ENCODE results near the gene SPHK2.
A peak's percentile ranks its signal among the peaks of the same experiment; 100 is the strongest.

The SPHK2 gene

DNA sequence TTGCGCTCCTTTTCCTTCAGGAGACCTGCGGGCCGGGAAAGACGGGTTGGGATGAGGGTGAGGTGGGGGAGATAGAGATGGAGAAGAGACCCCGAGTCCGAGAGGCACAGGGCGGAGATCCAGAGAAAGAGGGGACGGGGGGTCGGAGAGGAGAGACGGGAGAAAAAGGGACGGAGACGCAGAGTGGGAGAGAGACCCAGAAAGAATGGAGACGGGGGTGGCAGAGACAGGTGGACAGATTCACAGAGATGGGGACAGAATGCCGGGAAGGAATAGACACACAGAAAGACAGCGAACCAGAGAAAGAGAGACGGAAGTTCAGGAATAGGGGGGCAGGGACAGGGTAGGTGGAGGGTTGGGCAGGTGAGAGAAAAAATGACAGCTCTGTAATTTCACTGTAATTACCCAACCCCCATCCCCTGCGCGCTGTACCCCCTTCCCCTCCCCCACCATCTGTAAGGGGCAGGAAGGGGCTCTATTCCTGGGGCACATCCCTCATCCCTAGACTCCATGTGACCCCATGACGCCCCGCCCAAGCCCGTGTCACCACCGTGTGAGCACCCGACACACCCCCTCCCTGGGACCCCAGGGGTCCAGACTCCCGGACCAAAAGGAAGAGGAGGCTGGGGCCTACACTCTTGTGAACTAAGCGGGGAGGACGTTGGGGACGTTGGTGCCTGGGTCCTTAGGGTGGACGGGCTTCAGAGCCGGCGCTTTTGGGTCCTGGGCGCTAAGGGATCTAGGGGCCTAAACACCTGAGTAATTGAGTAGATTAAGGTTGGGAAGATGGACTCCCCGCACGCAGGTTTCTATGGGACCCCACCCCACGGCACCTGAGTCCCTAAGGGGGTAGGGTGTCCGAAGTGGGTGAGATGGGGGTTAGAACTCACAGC, 16.9 kb downstream of the SPHK2 start (continued):
- TF ChIP-seq ZBTB8A (tag by site-specific recombination; IDR thresholded peaks at IDR 0.05), result peak; percentile 58; the same call in 1 of the 2 replicates
- TF ChIP-seq ZNF514 (tag by site-specific recombination; IDR thresholded peaks at IDR 0.05), result no peak
- 0 out of 2 replicates have a peak, but pooled peaks have one; percentile 15 for TF ChIP-seq YY2 (tag by site-specific recombination; IDR thresholded peaks at IDR 0.05)
- TF ChIP-seq ZNF423 (tag by site-specific recombination; IDR thresholded peaks at IDR 0.05), result no peak; the same call in 1 of the 2 replicates
- TF ChIP-seq ZNF366 (tag by site-specific recombination; conservative IDR thresholded peaks at IDR 0.05), result peak; percentile 75
- TF ChIP-seq BCL11A (tag by site-specific recombination; IDR thresholded peaks at IDR 0.05; ENCODE audit: low read depth), result no peak
- TF ChIP-seq ZNF112 (tag by site-specific recombination; IDR thresholded peaks at IDR 0.05), result no peak
- TF ChIP-seq ZNF660 (tag by site-specific recombination; IDR thresholded peaks at IDR 0.05), result no peak
- TF ChIP-seq ZNF791 (tag by site-specific recombination; IDR thresholded peaks at IDR 0.05), result no peak
- no peak for TF ChIP-seq ZNF223 (tag by site-specific recombination; IDR thresholded peaks at IDR 0.05)
- no peak for TF ChIP-seq HOXC10 (CRISPR knock-in tag; IDR thresholded peaks at IDR 0.05)
- no peak for TF ChIP-seq MZF1 (tag by site-specific recombination; IDR thresholded peaks at IDR 0.05; ENCODE audit: borderline replicate concordance)
- TF ChIP-seq, protein P1, sequence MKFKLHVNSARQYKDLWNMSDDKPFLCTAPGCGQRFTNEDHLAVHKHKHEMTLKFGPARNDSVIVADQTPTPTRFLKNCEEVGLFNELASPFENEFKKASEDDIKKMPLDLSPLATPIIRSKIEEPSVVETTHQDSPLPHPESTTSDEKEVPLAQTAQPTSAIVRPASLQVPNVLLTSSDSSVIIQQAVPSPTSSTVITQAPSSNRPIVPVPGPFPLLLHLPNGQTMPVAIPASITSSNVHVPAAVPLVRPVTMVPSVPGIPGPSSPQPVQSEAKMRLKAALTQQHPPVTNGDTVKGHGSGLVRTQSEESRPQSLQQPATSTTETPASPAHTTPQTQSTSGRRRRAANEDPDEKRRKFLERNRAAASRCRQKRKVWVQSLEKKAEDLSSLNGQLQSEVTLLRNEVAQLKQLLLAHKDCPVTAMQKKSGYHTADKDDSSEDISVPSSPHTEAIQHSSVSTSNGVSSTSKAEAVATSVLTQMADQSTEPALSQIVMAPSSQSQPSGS (tag by site-specific recombination; IDR thresholded peaks at IDR 0.05; ENCODE audit: low read depth), result no peak
- TF ChIP-seq ZSCAN16 (tag by site-specific recombination; IDR thresholded peaks at IDR 0.05), result no peak
- TF ChIP-seq ZNF138 (tag by site-specific recombination; IDR thresholded peaks at IDR 0.05; ENCODE audit: borderline replicate concordance), result no peak
- TF ChIP-seq, protein P2, sequence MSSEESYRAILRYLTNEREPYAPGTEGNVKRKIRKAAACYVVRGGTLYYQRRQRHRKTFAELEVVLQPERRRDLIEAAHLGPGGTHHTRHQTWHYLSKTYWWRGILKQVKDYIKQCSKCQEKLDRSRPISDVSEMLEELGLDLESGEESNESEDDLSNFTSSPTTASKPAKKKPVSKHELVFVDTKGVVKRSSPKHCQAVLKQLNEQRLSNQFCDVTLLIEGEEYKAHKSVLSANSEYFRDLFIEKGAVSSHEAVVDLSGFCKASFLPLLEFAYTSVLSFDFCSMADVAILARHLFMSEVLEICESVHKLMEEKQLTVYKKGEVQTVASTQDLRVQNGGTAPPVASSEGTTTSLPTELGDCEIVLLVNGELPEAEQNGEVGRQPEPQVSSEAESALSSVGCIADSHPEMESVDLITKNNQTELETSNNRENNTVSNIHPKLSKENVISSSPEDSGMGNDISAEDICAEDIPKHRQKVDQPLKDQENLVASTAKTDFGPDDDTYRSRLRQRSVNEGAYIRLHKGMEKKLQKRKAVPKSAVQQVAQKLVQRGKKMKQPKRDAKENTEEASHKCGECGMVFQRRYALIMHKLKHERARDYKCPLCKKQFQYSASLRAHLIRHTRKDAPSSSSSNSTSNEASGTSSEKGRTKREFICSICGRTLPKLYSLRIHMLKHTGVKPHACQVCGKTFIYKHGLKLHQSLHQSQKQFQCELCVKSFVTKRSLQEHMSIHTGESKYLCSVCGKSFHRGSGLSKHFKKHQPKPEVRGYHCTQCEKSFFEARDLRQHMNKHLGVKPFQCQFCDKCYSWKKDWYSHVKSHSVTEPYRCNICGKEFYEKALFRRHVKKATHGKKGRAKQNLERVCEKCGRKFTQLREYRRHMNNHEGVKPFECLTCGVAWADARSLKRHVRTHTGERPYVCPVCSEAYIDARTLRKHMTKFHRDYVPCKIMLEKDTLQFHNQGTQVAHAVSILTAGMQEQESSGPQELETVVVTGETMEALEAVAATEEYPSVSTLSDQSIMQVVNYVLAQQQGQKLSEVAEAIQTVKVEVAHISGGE (tag by site-specific recombination; conservative IDR thresholded peaks at IDR 0.05; ENCODE audit: low read depth), result peak; percentile 45
- TF ChIP-seq, protein P3, sequence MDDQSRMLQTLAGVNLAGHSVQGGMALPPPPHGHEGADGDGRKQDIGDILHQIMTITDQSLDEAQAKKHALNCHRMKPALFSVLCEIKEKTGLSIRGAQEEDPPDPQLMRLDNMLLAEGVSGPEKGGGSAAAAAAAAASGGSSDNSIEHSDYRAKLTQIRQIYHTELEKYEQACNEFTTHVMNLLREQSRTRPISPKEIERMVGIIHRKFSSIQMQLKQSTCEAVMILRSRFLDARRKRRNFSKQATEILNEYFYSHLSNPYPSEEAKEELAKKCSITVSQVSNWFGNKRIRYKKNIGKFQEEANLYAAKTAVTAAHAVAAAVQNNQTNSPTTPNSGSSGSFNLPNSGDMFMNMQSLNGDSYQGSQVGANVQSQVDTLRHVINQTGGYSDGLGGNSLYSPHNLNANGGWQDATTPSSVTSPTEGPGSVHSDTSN (CRISPR knock-in tag; IDR thresholded peaks at IDR 0.05), result no peak
- TF ChIP-seq KLF1 (tag by site-specific recombination; IDR thresholded peaks at IDR 0.05), result no peak; the same call in 1 of the 2 replicates
- no peak for TF ChIP-seq ZFP41 (tag by site-specific recombination; IDR thresholded peaks at IDR 0.05; ENCODE audit: borderline replicate concordance)
- TF ChIP-seq, protein P4, sequence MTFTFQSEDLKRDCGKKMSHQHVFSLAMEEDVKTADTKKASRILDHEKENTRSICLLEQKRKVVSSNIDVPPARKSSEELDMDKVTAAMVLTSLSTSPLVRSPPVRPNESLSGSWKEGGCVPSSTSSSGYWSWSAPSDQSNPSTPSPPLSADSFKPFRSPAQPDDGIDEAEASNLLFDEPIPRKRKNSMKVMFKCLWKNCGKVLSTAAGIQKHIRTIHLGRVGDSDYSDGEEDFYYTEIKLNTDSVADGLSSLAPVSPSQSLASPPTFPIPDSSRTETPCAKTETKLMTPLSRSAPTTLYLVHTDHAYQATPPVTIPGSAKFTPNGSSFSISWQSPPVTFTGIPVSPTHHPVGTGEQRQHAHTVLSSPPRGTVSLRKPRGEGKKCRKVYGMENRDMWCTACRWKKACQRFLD (tag by site-specific recombination; IDR thresholded peaks at IDR 0.05), result no peak
- no peak for TF ChIP-seq GFI1B (tag by site-specific recombination; IDR thresholded peaks at IDR 0.05)
- TF ChIP-seq ZBTB48 (tag by site-specific recombination; IDR thresholded peaks at IDR 0.05), result no peak
- no peak for TF ChIP-seq ZNF501 (tag by site-specific recombination; IDR thresholded peaks at IDR 0.05)
- peak; percentile 46 for TF ChIP-seq ZFHX2 (tag by site-specific recombination; conservative IDR thresholded peaks at IDR 0.05)
- TF ChIP-seq ZNF555 (tag by site-specific recombination; conservative IDR thresholded peaks at IDR 0.05), result no peak
- TF ChIP-seq ZNF404 (tag by site-specific recombination; IDR thresholded peaks at IDR 0.05), result no peak
- TF ChIP-seq GLIS2 (tag by site-specific recombination; IDR thresholded peaks at IDR 0.05), result peak; percentile 66
- TF ChIP-seq MEIS1 (CRISPR knock-in tag; IDR thresholded peaks at IDR 0.05; ENCODE audit: borderline replicate concordance), result no peak
- no peak for TF ChIP-seq ZNF610 (tag by site-specific recombination; IDR thresholded peaks at IDR 0.05; ENCODE audit: borderline replicate concordance)
- TF ChIP-seq, protein P5, sequence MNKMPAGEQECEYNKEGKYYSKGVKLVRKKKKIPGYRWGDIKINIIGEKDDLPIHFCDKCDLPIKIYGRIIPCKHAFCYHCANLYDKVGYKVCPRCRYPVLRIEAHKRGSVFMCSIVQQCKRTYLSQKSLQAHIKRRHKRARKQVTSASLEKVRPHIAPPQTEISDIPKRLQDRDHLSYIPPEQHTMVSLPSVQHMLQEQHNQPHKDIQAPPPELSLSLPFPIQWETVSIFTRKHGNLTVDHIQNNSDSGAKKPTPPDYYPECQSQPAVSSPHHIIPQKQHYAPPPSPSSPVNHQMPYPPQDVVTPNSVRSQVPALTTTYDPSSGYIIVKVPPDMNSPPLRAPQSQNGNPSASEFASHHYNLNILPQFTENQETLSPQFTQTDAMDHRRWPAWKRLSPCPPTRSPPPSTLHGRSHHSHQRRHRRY (tag by site-specific recombination; IDR thresholded peaks at IDR 0.05), result no peak
- TF ChIP-seq IKZF3 (tag by site-specific recombination; IDR thresholded peaks at IDR 0.05), result peak; percentile 18; the same call in 1 of the 2 replicates
- no peak for TF ChIP-seq ZFP37 (tag by site-specific recombination; IDR thresholded peaks at IDR 0.05)
- no peak for TF ChIP-seq ZNF777 (tag by site-specific recombination; IDR thresholded peaks at IDR 0.05; ENCODE audit: borderline replicate concordance)

All from HEK293 (cell line).